ENCODE data around the gene WDCP. TPM values are rescaled to one million over a fixed set of nuclear protein-coding genes. Genes with fewer than 3 reads are reported as not detected.

The WDCP gene
- total RNA-seq, 1 donor from 2014 or later = 25.9 TPM

DNA sequence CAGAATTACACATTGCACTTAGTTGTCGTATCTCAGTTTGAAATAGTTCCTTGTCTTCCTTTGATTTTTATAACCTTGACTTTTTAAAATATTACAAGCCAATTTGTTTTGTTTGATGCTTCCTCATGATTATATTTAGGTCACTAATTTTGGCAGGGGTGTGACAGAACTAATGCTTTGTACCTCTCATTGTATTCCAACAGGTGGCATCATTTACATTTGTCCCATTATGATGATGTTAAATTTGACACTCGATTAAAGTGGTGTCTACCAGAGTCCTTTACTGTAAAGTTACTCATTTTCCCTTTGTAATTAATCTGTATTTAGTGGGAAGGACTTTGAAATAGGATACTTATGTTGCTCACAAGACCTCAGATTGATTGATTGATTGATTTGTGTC is 58.8 kb downstream of the WDCP start:
- Histone ChIP-seq H3K36me3 (peaks cover 3% of the 10 kb centered on the region), H3K9ac (no peak overlapping the region), H3K79me2 (ENCODE audit: low read depth) (no peaks in the 10 kb centered on the region), H3K4me2 (no peak overlapping the region), H3K4me3 (no peak overlapping the region), H2AFZ (replicated peaks) (no peak overlapping the region), H3K9me3 (ENCODE audit: low read depth) (no peaks in the 10 kb centered on the region), H3K4me1 (peaks cover 10% of the 10 kb centered on the region), H4K20me1 (ENCODE audit: low read depth) (no peaks in the 10 kb centered on the region), H3K27ac (no peak overlapping the region), H3K27me3 (no peaks in the 10 kb centered on the region), H3F3A (ENCODE audit: low read depth) (no peaks in the 10 kb centered on the region)
- H3K9me3 Mint-ChIP-seq = no peaks in the 10 kb centered on the region
- DNase-seq (ENCODE audit: low spot score) = no peak
- no peak overlapping the region for H3K27ac Mint-ChIP-seq
- H3K27me3 Mint-ChIP-seq (ENCODE audit: insufficient read depth, low read depth) = peaks cover 2% of the 10 kb centered on the region
- TF ChIP-seq CTCF (IDR thresholded peaks at IDR 0.05) (peak; percentile 21), EZH2phosphoT487 (IDR thresholded peaks at IDR 0.05) (no peak), EZH2 (IDR thresholded peaks at IDR 0.05) (no peak)
- peaks cover 7% of the 10 kb centered on the region for H3K36me3 Mint-ChIP-seq
- H3K4me3 Mint-ChIP-seq = no peak overlapping the region
- H3K4me1 Mint-ChIP-seq = peaks cover 13% of the 10 kb centered on the region

Small RNA genes within 50 kb of the gene (small RNA-seq; reads per million reads assigned to genes)
- gene RN7SL610P (not detected), gene RNU6-370P (not detected)

Other genes with a start within 250 kb of the WDCP start
- 22.4 and 38.7 TPM in 2 replicates for gene ATAD2B, start 120.3 kb downstream of the WDCP start, total RNA-seq (ENCODE audit: low replicate concordance)
- 18.3 and 24.1 TPM in 2 replicates for gene UBXN2A, start 106.9 kb downstream of the WDCP start, total RNA-seq (ENCODE audit: low replicate concordance)
- 0.40 TPM in 1 of 2 replicates, not detected in the other for gene MFSD2B, start 37.3 kb downstream of the WDCP start, total RNA-seq (ENCODE audit: low replicate concordance)
- gene FKBP1B, start 2.4 kb upstream of the WDCP start, total RNA-seq (ENCODE audit: low replicate concordance) = 46.0 and 58.6 TPM in 2 replicates
- gene SF3B6, start 28.9 kb upstream of the WDCP start, total RNA-seq (ENCODE audit: low replicate concordance) = 186 and 329 TPM in 2 replicates
- 25.8 and 36.5 TPM in 2 replicates for gene TP53I3, start 37.4 kb upstream of the WDCP start, total RNA-seq (ENCODE audit: low replicate concordance)
- gene PFN4, start 75.9 kb upstream of the WDCP start, total RNA-seq (ENCODE audit: low replicate concordance) = 0.21 and 0.43 TPM in 2 replicates
- gene FAM228B, start 76.1 kb upstream of the WDCP start, total RNA-seq (ENCODE audit: low replicate concordance) = 27.1 and 31.2 TPM in 2 replicates
- gene FAM228A, start 127.7 kb upstream of the WDCP start, total RNA-seq (ENCODE audit: low replicate concordance) = 0.34 TPM in 1 of 2 replicates, not detected in the other